Parathyroid adenoma (tissue), 2 donors: Measurements from ENCODE around the gene KCNQ1.

Experiments
- H2AFZ ChIP-seq: fragments of 300-600 bp; sonication (generic); one replicate; pipeline ENCODE4 v1.7.0; 2017; ENCODE audit warnings: antibody characterized with exemption, mild to moderate bottlenecking
- H3K27ac ChIP-seq: fragments of 300-600 bp; sonication (generic); one replicate; pipeline ENCODE4 v1.7.0; 2017
- H3K27me3 ChIP-seq: fragments of 300-600 bp; sonication (generic); one replicate; pipeline ENCODE4 v1.7.0; 2017; ENCODE audit warnings: low read length; ENCODE audit not compliant: control insufficient read depth, insufficient read depth
- H3K36me3 ChIP-seq: fragments of 300-600 bp; sonication (generic); one replicate; pipeline ENCODE4 v1.7.0; 2017; ENCODE audit warnings: low read length; ENCODE audit not compliant: control insufficient read depth, insufficient read depth
- H3K4me1 ChIP-seq: fragments of 300-600 bp; sonication (generic); one replicate; pipeline ENCODE4 v1.7.0; 2017; ENCODE audit warnings: control low read depth
- H3K4me2 ChIP-seq: fragments of 300-600 bp; sonication (generic); one replicate; pipeline ENCODE4 v1.7.0; 2017; ENCODE audit warnings: low read length
- H3K4me3 ChIP-seq: fragments of 300-600 bp; sonication (generic); one replicate; pipeline ENCODE4 v1.7.0; 2017; ENCODE audit warnings: low read depth, low read length
- H3K79me2 ChIP-seq: fragments of 300-600 bp; sonication (generic); one replicate; pipeline ENCODE4 v1.7.0; 2017; ENCODE audit warnings: control low read depth
- H3K9ac ChIP-seq: fragments of 300-600 bp; sonication (generic); one replicate; pipeline ENCODE4 v1.7.0; 2017; ENCODE audit warnings: mild to moderate bottlenecking
- H3K9me3 ChIP-seq: fragments of 300-600 bp; sonication (generic); one replicate; pipeline ENCODE4 v1.7.0; 2017; ENCODE audit warnings: low read length; ENCODE audit not compliant: control insufficient read depth
- CTCF ChIP-seq: fragments of 300-600 bp; sonication (generic); IDR thresholded peaks from one replicate; pipeline ENCODE4 v1.7.0; 2017; ENCODE audit warnings: antibody characterized with exemption, mild to moderate bottlenecking
- donor health status: primary hyperparathyroidism.

The KCNQ1 gene

GRCh38 chr11:2803186-2804091, 358.6 kb downstream of the KCNQ1 start:
- Histone ChIP-seq H3K27ac (no peak overlapping the region), H3K4me3 (no peak overlapping the region), H2AFZ (no peak overlapping the region), H3K4me2 (no peak overlapping the region), H3K9me3 (no peaks in the 10 kb centered on the region), H3K79me2 (no peaks in the 10 kb centered on the region), H3K36me3 (no peaks in the 10 kb centered on the region), H3K27me3 (no peaks in the 10 kb centered on the region), H3K9ac (no peak overlapping the region), H3K4me1 (no peaks in the 10 kb centered on the region)
- TF ChIP-seq CTCF: no peak

DNA sequence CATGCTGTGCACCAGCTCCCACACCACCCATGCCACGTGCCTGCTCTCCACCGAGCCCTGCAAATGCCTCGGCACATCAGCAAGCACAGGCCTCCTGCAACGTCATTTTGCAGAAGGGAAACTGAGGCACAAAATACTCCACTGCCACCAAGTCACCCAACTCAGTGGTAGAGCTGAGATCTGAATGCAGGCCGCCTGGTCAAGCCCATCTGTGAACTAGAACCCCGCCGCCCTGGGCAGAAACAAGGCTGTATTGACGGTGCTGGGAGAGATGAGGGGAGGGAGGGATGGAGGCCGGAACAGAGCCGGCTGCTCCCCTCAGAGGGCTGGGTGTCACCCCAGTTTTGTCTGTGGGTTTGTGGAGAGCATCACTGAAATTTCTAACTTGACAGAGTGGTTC, 359.4 kb downstream of the KCNQ1 start:
- H3K27me3 ChIP-seq: no peaks in the 10 kb centered on the region
- H3K9me3 ChIP-seq: no peaks in the 10 kb centered on the region
- no peak overlapping the region for H3K4me3 ChIP-seq
- no peak overlapping the region for H3K4me2 ChIP-seq
- H2AFZ ChIP-seq: no peak overlapping the region
- no peak for TF ChIP-seq CTCF
- no peaks in the 10 kb centered on the region for H3K36me3 ChIP-seq
- H3K27ac ChIP-seq: no peak overlapping the region
- no peaks in the 10 kb centered on the region for H3K4me1 ChIP-seq
- no peak overlapping the region for H3K9ac ChIP-seq
- no peaks in the 10 kb centered on the region for H3K79me2 ChIP-seq

DNA sequence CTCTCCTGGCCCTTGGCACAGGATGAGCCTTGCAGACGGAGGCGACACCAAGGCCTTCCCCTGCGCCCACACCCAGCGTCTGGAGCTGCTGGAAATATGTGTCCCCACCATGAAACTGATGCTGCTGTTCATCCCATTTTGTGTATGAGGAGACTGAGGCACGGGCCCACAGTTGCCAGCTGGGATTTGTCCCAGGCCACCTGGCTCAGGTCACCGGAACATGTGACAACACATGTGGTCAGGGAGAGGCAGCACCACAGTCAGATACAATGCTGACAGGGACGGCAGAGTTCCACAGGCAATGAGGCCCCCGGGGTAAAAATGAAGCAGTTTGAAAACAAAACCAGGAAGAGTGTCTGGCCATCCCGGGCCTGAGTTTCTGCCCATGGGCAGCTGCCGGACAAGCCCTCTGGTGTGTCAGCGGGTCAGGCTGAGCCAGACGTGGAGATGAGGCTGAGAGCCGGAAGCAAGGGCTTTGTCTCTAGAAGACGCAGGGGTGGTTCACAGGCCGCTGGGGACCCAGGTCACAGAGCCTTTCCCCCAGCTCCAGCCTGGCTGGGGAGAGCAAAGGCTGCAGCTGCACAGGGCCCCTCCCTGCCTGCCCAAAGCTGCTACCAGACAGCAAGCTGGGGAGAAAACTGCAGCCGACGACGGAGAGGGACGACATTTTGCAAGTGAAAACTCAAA, 360.0 kb downstream of the KCNQ1 start:
- Histone ChIP-seq H3K4me3 (no peak overlapping the region), H3K79me2 (no peaks in the 10 kb centered on the region), H3K4me2 (no peak overlapping the region), H3K27me3 (no peaks in the 10 kb centered on the region), H3K9me3 (no peaks in the 10 kb centered on the region), H3K4me1 (no peaks in the 10 kb centered on the region), H2AFZ (no peak overlapping the region), H3K9ac (no peak overlapping the region), H3K27ac (no peak overlapping the region), H3K36me3 (no peaks in the 10 kb centered on the region)
- TF ChIP-seq CTCF: no peak

DNA sequence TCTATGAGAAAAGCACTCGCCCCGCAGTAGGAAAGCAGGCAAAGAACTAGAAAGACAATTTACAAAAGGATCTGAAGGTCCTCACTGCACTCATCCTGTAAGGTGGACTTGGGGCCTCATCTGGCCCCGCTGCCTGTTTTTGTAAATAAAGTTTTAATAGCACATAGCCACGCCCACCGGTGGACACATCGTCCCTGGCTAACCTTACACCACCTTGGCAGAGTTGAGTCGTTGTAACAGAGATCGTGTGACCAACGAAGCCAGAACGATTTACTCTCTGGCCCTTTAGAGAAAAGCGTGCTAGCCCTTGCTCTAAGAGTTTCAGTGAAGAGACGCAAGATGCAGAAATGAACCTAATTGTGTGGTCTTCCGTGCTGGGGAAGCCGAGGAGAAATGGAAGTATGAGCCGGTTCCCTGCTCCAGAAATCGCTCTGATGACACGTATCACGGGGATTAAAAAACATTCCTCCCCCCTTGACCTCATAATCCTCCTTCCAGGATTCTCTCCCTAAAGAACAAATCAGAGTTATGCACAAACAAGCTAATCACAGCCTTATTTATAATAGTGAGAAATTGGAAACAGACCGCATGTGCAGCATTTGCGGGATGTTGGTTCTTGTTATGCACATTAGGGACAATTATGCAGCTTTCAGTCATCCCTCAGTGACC, 360.7 kb downstream of the KCNQ1 start:
- Histone ChIP-seq H3K9me3 (no peaks in the 10 kb centered on the region), H3K4me3 (no peak overlapping the region), H3K9ac (no peak overlapping the region), H3K36me3 (no peaks in the 10 kb centered on the region), H2AFZ (no peak overlapping the region), H3K79me2 (no peaks in the 10 kb centered on the region), H3K4me1 (no peaks in the 10 kb centered on the region), H3K27ac (no peak overlapping the region), H3K27me3 (no peaks in the 10 kb centered on the region), H3K4me2 (no peak overlapping the region)
- TF ChIP-seq CTCF: no peak
